Activated CD8-positive, alpha-beta memory T cell treated with anti-CD3 and anti-CD28 coated beads for 1 hour (primary cell): ENCODE results near the gene RAB22A.
A peak's percentile ranks its signal among the peaks of the same experiment; 100 is the strongest.

ENCODE experiments used
- DNase-seq, 2 donors: peaks; one replicate each; pipeline ENCODE4 v3.0.0-alpha.2; 2020; ENCODE audit warnings: low read depth in 1 of 2; ENCODE audit errors: extremely low read depth in 1 of 2

RAB22A gene

GRCh38 chr20:58309591-58310290, at the start of gene RAB22A:
RAB22A (plus strand) TSS chr20:58309715; CDS start chr20:58309977, 262 bp downstream.
- DNase-seq, result peak; percentile 37 to 79

GRCh38 chr20:58260006-58260405, 49.5 kb upstream of the RAB22A start:
- DNase-seq, result no peak

- no peak for DNase-seq
Observed at GRCh38 chr20:58261660-58262059, 47.9 kb upstream of the RAB22A start.

GRCh38 chr20:58264271-58264670, 45.2 kb upstream of the RAB22A start:
- DNase-seq, result no peak

- no peak for DNase-seq
Observed at GRCh38 chr20:58267389-58268215, 41.9 kb upstream of the RAB22A start.

GRCh38 chr20:58268421-58268821, 41.1 kb upstream of the RAB22A start:
- DNase-seq, result no peak

GRCh38 chr20:58268936-58269619, 40.4 kb upstream of the RAB22A start:
- no peak for DNase-seq

GRCh38 chr20:58271606-58272351, 37.7 kb upstream of the RAB22A start:
- DNase-seq, result no peak

- no peak for DNase-seq
Observed at GRCh38 chr20:58274384-58274783, 35.1 kb upstream of the RAB22A start.

GRCh38 chr20:58277107-58277506, 32.4 kb upstream of the RAB22A start:
- DNase-seq, result no peak

GRCh38 chr20:58277578-58278472, 31.7 kb upstream of the RAB22A start:
- DNase-seq, result no peak

GRCh38 chr20:58286729-58287128, 22.8 kb upstream of the RAB22A start:
- DNase-seq, result no peak

GRCh38 chr20:58287638-58288037, 21.9 kb upstream of the RAB22A start:
- DNase-seq, result no peak

- no peak for DNase-seq
Observed at GRCh38 chr20:58289143-58289542, 20.4 kb upstream of the RAB22A start.

GRCh38 chr20:58293453-58293852, 16.1 kb upstream of the RAB22A start:
- no peak for DNase-seq

GRCh38 chr20:58294497-58295455, 14.7 kb upstream of the RAB22A start:
- DNase-seq, result no peak

- DNase-seq, result no peak
Observed at GRCh38 chr20:58296051-58296837, 13.3 kb upstream of the RAB22A start.

- DNase-seq, result no peak
Observed at GRCh38 chr20:58297394-58297793, 12.1 kb upstream of the RAB22A start.
